Activated CD8-positive, alpha-beta T cell treated with anti-CD3 and anti-CD28 coated beads, Interleukin-2, amount 10 ng/mL, durations not matched to agents 7 days and 5 days (primary cell): Measurements from ENCODE around the gene MANBA. TPM values are rescaled to one million over a fixed set of nuclear protein-coding genes. Genes with fewer than 3 reads are reported as not detected.

ENCODE experiments used
- ATAC-seq: fragments of 150-1000 bp; cut with Tn5 transposase; one replicate; pipeline ENCODE4 v1.10.0; 2021; ENCODE audit warnings: moderate library complexity
- CTCF ChIA-PET: fragments of 350-600 bp; sonication (Branson Sonifier 250); formaldehyde crosslinking; loops from one replicate; lab custom pipeline; 2021; ENCODE audit warnings: antibody characterized with exemption; lab: Charles Lee
- POLR2A ChIA-PET: fragments of 350-600 bp; sonication (Branson Sonifier 250); formaldehyde crosslinking; loops from one replicate; lab custom pipeline; 2021; ENCODE audit warnings: antibody characterized with exemption; lab: Charles Lee
- DNase-seq: peaks from one replicate; pipeline ENCODE4 v3.0.0-alpha.2; 2020
- H3K27ac Mint-ChIP-seq: one replicate; pipeline ENCODE4 v1.8.0; 2021; ENCODE audit warnings: mild to moderate bottlenecking, mixed read lengths
- H3K27me3 Mint-ChIP-seq: one replicate; pipeline ENCODE4 v1.8.0; 2021; ENCODE audit warnings: low read depth, mixed read lengths
- H3K36me3 Mint-ChIP-seq: one replicate; pipeline ENCODE4 v1.8.0; 2021; ENCODE audit warnings: low read depth, mixed read lengths
- H3K4me1 Mint-ChIP-seq: one replicate; pipeline ENCODE4 v1.8.0; 2021; ENCODE audit warnings: low read depth, mixed read lengths
- H3K4me3 Mint-ChIP-seq: one replicate; pipeline ENCODE4 v1.8.0; 2021; ENCODE audit warnings: mild to moderate bottlenecking, mixed read lengths
- H3K9me3 Mint-ChIP-seq: one replicate; pipeline ENCODE4 v1.8.0; 2022; ENCODE audit warnings: mixed read lengths; ENCODE audit not compliant: insufficient read depth
- total RNA-seq, 2 experiments: library from RNA; stranded (reverse); gene quantifications; one replicate each; pipeline ENCODE4 v1.2.3, GENCODE V29; 2021

The MANBA gene
- 10 to 100 TPM; 15.1 to 16.6 TPM for total RNA-seq

- no peaks in the 10 kb centered on the region for H3K27me3 Mint-ChIP-seq
- H3K36me3 Mint-ChIP-seq: peaks cover 11% of the 10 kb centered on the region
- peak; percentile 97 for ATAC-seq
- POLR2A ChIA-PET: interaction anchor here (0.7 to 3.1 kb wide), 11 partner anchors 15 to 415 kb away, joined by 3 to 26 read pairs (median 5); partner anchors contain the start of genes CISD2, NFKB1, SLC39A8 and UBE2D3
- H3K4me1 Mint-ChIP-seq: peaks cover 31% of the 10 kb centered on the region
- CTCF ChIA-PET: interaction anchor here (0.9 to 1.4 kb wide), 7 partner anchors 29 to 339 kb away, joined by 3 to 5 read pairs (median 3); partner anchors contain the start of genes BDH2 and UBE2D3
- H3K4me3 Mint-ChIP-seq: peak within 1 kb of the TSS; percentile 92
- H3K9me3 Mint-ChIP-seq: no peaks in the 10 kb centered on the region
- DNase-seq: peak; percentile 91
- H3K27ac Mint-ChIP-seq: peak within 1 kb of the TSS; percentile 85
Observed at GRCh38 chr4:102760645-102761295, at the start of gene MANBA. MANBA (minus strand) TSS chr4:102760968; CDS start chr4:102760894, 74 bp downstream.

GRCh38 chr4:102809691-102810090 lies 48.9 kb upstream of the MANBA start:
- ATAC-seq: no peak
- Mint-ChIP-seq H3K27ac (peak overlapping the region; percentile 15), H3K4me3 (no peak overlapping the region), H3K27me3 (no peaks in the 10 kb centered on the region), H3K36me3 (peaks cover 77% of the 10 kb centered on the region), H3K4me1 (peaks cover 64% of the 10 kb centered on the region), H3K9me3 (no peaks in the 10 kb centered on the region)
- DNase-seq: no peak
- ChIA-PET POLR2A (interaction anchor here (0.6 to 3.8 kb wide), 2 partner anchors 17 to 60 kb away, joined by 3 to 33 read pairs; partner anchors contain the start of gene UBE2D3), CTCF (interaction anchor here (0.7 to 1.8 kb wide), 6 partner anchors 8 to 379 kb away, joined by 3 to 8 read pairs (median 4); no protein-coding TSS in a partner anchor)

GRCh38 chr4:102809190-102809589 lies 48.4 kb upstream of the MANBA start:
- H3K36me3 Mint-ChIP-seq: peaks cover 75% of the 10 kb centered on the region
- no peaks in the 10 kb centered on the region for H3K9me3 Mint-ChIP-seq
- CTCF ChIA-PET: interaction anchor here (1.5 to 1.8 kb wide), 3 partner anchors 17 to 379 kb away, joined by 3 to 8 read pairs (median 4); no protein-coding TSS in a partner anchor

GRCh38 chr4:102808009-102808408 lies 47.2 kb upstream of the MANBA start:
- H3K27me3 Mint-ChIP-seq: no peaks in the 10 kb centered on the region
- peaks cover 54% of the 10 kb centered on the region for H3K4me1 Mint-ChIP-seq
- no peak for DNase-seq
- H3K36me3 Mint-ChIP-seq: peaks cover 73% of the 10 kb centered on the region
- CTCF ChIA-PET: no interaction called here
- POLR2A ChIA-PET: no interaction called here
- no peak overlapping the region for H3K27ac Mint-ChIP-seq
- H3K4me3 Mint-ChIP-seq: no peak overlapping the region
- ATAC-seq: no peak
- H3K9me3 Mint-ChIP-seq: no peaks in the 10 kb centered on the region

More at GRCh38 chr4:102809190-102809589, 48.4 kb upstream of the MANBA start:
- Mint-ChIP-seq H3K27ac (peak overlapping the region; percentile 69), H3K4me1 (peaks cover 60% of the 10 kb centered on the region), H3K4me3 (no peak overlapping the region), H3K27me3 (no peaks in the 10 kb centered on the region)
- POLR2A ChIA-PET: interaction anchor here (3.8 kb wide), 1 partner anchor 18 kb away, joined by 33 read pairs; the partner anchor contains the start of gene UBE2D3
- no peak for DNase-seq
- ATAC-seq: peak; percentile 64

- H3K27ac Mint-ChIP-seq: no peak overlapping the region
Observed at GRCh38 chr4:102807345-102807744, 46.6 kb upstream of the MANBA start.

GRCh38 chr4:102799816-102800215 lies 39.0 kb upstream of the MANBA start:
- ChIA-PET CTCF (interaction anchor here (2.6 kb wide), 1 partner anchor 17 kb away, joined by 8 read pairs; no protein-coding TSS in a partner anchor), POLR2A (interaction anchor here (0.9 kb wide), 1 partner anchor 27 kb away, joined by 4 read pairs; the partner anchor contains the start of gene UBE2D3)
- H3K27ac Mint-ChIP-seq: no peak overlapping the region
- no peaks in the 10 kb centered on the region for H3K9me3 Mint-ChIP-seq
- DNase-seq: no peak
- ATAC-seq: no peak
- H3K36me3 Mint-ChIP-seq: peaks cover 73% of the 10 kb centered on the region
- peaks cover 7% of the 10 kb centered on the region for H3K4me1 Mint-ChIP-seq
- H3K27me3 Mint-ChIP-seq: no peaks in the 10 kb centered on the region
- no peak overlapping the region for H3K4me3 Mint-ChIP-seq

More at GRCh38 chr4:102807345-102807744, 46.6 kb upstream of the MANBA start:
- Mint-ChIP-seq H3K9me3 (no peaks in the 10 kb centered on the region), H3K4me1 (peaks cover 50% of the 10 kb centered on the region), H3K27me3 (no peaks in the 10 kb centered on the region), H3K36me3 (peaks cover 75% of the 10 kb centered on the region), H3K4me3 (no peak overlapping the region)
- ATAC-seq (no peak), DNase-seq (no peak)
- ChIA-PET POLR2A (no interaction called here), CTCF (no interaction called here)

GRCh38 chr4:102794999-102795398 lies 34.2 kb upstream of the MANBA start:
- H3K4me3 Mint-ChIP-seq: no peak overlapping the region
- peaks cover 74% of the 10 kb centered on the region for H3K36me3 Mint-ChIP-seq
- CTCF ChIA-PET: no interaction called here
- no peak for ATAC-seq
- H3K27me3 Mint-ChIP-seq: no peaks in the 10 kb centered on the region
- no peaks in the 10 kb centered on the region for H3K9me3 Mint-ChIP-seq
- no peak overlapping the region for H3K27ac Mint-ChIP-seq
- POLR2A ChIA-PET: no interaction called here
- DNase-seq: no peak
- H3K4me1 Mint-ChIP-seq: peaks cover 6% of the 10 kb centered on the region

GRCh38 chr4:102792361-102792936 lies 31.7 kb upstream of the MANBA start:
- DNase-seq: no peak
- Mint-ChIP-seq H3K4me3 (no peak overlapping the region), H3K27me3 (no peaks in the 10 kb centered on the region), H3K4me1 (peaks cover 6% of the 10 kb centered on the region), H3K36me3 (peaks cover 56% of the 10 kb centered on the region), H3K9me3 (no peaks in the 10 kb centered on the region), H3K27ac (peak overlapping the region; percentile 13)
- POLR2A ChIA-PET: interaction anchor here (0.6 to 0.8 kb wide), 2 partner anchors 13 to 32 kb away, joined by 3 read pairs; partner anchors contain the start of gene MANBA
- CTCF ChIA-PET: interaction anchor here (0.8 kb wide), 1 partner anchor 17 kb away, joined by 3 read pairs; no protein-coding TSS in a partner anchor
- ATAC-seq: peak; percentile 16

GRCh38 chr4:102791318-102791835 lies 30.6 kb upstream of the MANBA start:
- H3K4me1 Mint-ChIP-seq: peaks cover 6% of the 10 kb centered on the region
- H3K9me3 Mint-ChIP-seq: no peaks in the 10 kb centered on the region
- H3K36me3 Mint-ChIP-seq: peaks cover 48% of the 10 kb centered on the region
- CTCF ChIA-PET: interaction anchor here (0.8 kb wide), 1 partner anchor 19 kb away, joined by 3 read pairs; no protein-coding TSS in a partner anchor
- POLR2A ChIA-PET: interaction anchor here (0.6 kb wide), 1 partner anchor 38 kb away, joined by 3 read pairs; no protein-coding TSS in a partner anchor
- DNase-seq (no peak), ATAC-seq (no peak)
- H3K4me3 Mint-ChIP-seq: no peak overlapping the region
- H3K27me3 Mint-ChIP-seq: no peaks in the 10 kb centered on the region
- H3K27ac Mint-ChIP-seq: no peak overlapping the region

GRCh38 chr4:102789317-102789717 lies 28.5 kb upstream of the MANBA start:
- CTCF ChIA-PET: interaction anchor here (1.0 kb wide), 1 partner anchor 39 kb away, joined by 3 read pairs; the partner anchor contains the start of gene UBE2D3
- peak overlapping the region; percentile 34 for H3K27ac Mint-ChIP-seq
- peaks cover 6% of the 10 kb centered on the region for H3K4me1 Mint-ChIP-seq
- POLR2A ChIA-PET: interaction anchor here (0.6 to 1.5 kb wide), 2 partner anchors 14 to 37 kb away, joined by 3 to 4 read pairs; partner anchors contain the start of gene UBE2D3
- H3K9me3 Mint-ChIP-seq: no peaks in the 10 kb centered on the region
- no peak for ATAC-seq
- DNase-seq: no peak
- H3K36me3 Mint-ChIP-seq: peaks cover 28% of the 10 kb centered on the region
- H3K27me3 Mint-ChIP-seq: no peaks in the 10 kb centered on the region
- H3K4me3 Mint-ChIP-seq: no peak overlapping the region

GRCh38 chr4:102787944-102788343 lies 27.2 kb upstream of the MANBA start:
- Mint-ChIP-seq H3K27ac (no peak overlapping the region), H3K9me3 (no peaks in the 10 kb centered on the region)

More at GRCh38 chr4:102787944-102788343, 27.2 kb upstream of the MANBA start:
- H3K27me3 Mint-ChIP-seq: no peaks in the 10 kb centered on the region
- H3K36me3 Mint-ChIP-seq: peaks cover 17% of the 10 kb centered on the region
- ChIA-PET POLR2A (interaction anchor here (1.0 kb wide), 1 partner anchor 39 kb away, joined by 3 read pairs; the partner anchor contains the start of gene UBE2D3), CTCF (no interaction called here)
- peaks cover 6% of the 10 kb centered on the region for H3K4me1 Mint-ChIP-seq
- no peak for DNase-seq
- no peak for ATAC-seq
- H3K4me3 Mint-ChIP-seq: no peak overlapping the region
